ENCODE measurements around the gene S1PR5.

The S1PR5 gene

DNA sequence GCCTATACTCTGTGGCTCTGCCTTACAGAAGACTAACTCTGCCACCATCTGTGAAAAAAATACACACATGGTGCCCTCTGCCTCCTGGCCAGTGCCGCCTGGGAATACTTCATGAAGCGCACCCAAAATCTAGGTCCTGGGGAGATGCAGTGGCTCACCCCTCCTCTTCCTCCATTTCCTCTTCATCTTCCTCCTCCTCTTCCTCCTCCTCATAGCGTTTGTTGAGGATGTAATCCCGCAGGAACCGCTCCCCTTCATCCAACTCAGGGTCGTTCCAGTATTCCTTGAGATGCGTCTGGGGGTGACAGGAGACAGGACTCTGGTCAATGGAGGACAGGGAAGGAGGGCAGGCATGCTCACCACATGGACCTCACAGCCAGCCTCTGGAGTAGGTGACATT lies 42.9 kb upstream of the S1PR5 start:
- Histone ChIP-seq H3K36me3 (ENCODE audit: insufficient read depth, low read length) (peaks cover 75% of the 10 kb centered on the region), H3K27me3 (ENCODE audit: insufficient read depth, low read length, poor library complexity) (no peaks in the 10 kb centered on the region)

DNA sequence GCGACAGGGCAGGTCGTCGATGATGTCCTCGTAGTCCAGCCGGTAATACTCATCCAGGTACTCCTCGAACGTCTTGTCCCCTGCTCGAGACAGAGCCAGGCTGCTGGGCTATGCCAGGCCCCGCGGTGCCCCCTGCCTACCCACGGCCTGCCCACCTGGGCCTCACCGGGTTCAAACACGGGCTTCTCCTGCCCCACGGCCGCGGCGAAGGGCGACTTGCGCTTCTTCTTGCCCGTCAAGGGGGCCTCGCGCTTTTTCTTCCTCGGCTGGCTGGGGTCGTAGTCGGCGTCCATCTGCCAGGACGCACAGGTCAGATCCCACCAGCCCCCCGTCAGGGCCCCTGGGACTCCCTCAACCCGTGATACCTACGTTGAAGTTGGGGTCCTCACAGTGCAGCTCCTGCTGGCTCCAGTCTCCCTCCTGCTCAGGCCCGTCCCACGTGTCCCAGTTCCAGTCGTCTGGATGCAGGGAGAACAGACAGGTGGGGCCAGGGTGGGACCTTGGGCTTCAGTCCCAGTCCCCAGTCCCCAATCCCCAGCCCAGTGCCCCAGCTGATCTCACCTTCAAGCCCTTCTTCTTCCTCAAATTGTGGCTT lies 40.5 kb upstream of the S1PR5 start:
- H3K4me1 ChIP-seq (ENCODE audit: insufficient read depth, low read length), result peaks cover 55% of the 10 kb centered on the region
- no peak overlapping the region for H3K4me3 ChIP-seq (ENCODE audit: low read depth in 1 of 2, low read length in 2 of 2)
- ATAC-seq (ENCODE audit: insufficient read depth, low read depth) (no peak), DNase-seq (no peak)
- no peak overlapping the region for H3K4me2 ChIP-seq (ENCODE audit: insufficient read depth, low read length)
- no peak overlapping the region for H2AFZ ChIP-seq (ENCODE audit: low read depth, low read length)
- H3K9ac ChIP-seq (ENCODE audit: low read depth, low read length), result no peak overlapping the region
- H3K9me3 ChIP-seq (ENCODE audit: insufficient read depth, low read length, severe bottlenecking), result no peaks in the 10 kb centered on the region
- H4K20me1 ChIP-seq (ENCODE audit: insufficient read depth, low read length), result peaks cover 16% of the 10 kb centered on the region
- TF ChIP-seq EZH2 (IDR thresholded peaks at IDR 0.05; ENCODE audit: borderline replicate concordance, low read depth, low read length, severe bottlenecking), result no peak
- TF ChIP-seq, protein P1, sequence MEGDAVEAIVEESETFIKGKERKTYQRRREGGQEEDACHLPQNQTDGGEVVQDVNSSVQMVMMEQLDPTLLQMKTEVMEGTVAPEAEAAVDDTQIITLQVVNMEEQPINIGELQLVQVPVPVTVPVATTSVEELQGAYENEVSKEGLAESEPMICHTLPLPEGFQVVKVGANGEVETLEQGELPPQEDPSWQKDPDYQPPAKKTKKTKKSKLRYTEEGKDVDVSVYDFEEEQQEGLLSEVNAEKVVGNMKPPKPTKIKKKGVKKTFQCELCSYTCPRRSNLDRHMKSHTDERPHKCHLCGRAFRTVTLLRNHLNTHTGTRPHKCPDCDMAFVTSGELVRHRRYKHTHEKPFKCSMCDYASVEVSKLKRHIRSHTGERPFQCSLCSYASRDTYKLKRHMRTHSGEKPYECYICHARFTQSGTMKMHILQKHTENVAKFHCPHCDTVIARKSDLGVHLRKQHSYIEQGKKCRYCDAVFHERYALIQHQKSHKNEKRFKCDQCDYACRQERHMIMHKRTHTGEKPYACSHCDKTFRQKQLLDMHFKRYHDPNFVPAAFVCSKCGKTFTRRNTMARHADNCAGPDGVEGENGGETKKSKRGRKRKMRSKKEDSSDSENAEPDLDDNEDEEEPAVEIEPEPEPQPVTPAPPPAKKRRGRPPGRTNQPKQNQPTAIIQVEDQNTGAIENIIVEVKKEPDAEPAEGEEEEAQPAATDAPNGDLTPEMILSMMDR (IDR thresholded peaks at IDR 0.05; ENCODE audit: borderline replicate concordance, extremely low read depth, low read length, poor library complexity, severe bottlenecking), result no peak
- peak overlapping the region; percentile 15; the same call in 1 of the 2 replicates for H3K27ac ChIP-seq (ENCODE audit: low read length)
- H3K79me2 ChIP-seq (ENCODE audit: insufficient read depth, low read length), result peaks cover 19% of the 10 kb centered on the region
- peaks cover 80% of the 10 kb centered on the region for H3K36me3 ChIP-seq (ENCODE audit: insufficient read depth, low read length)
- H3K27me3 ChIP-seq (ENCODE audit: insufficient read depth, low read length, poor library complexity), result no peaks in the 10 kb centered on the region

More for the DNA sequence above, 42.9 kb upstream of the S1PR5 start:
- Histone ChIP-seq H3K4me2 (ENCODE audit: insufficient read depth, low read length) (no peak overlapping the region), H2AFZ (ENCODE audit: low read depth, low read length) (no peak overlapping the region), H3K4me3 (ENCODE audit: low read depth in 1 of 2, low read length in 2 of 2) (no peak overlapping the region), H3K27ac (ENCODE audit: low read length) (no peak overlapping the region), H3K4me1 (ENCODE audit: insufficient read depth, low read length) (peaks cover 44% of the 10 kb centered on the region), H3K9me3 (ENCODE audit: insufficient read depth, low read length, severe bottlenecking) (no peaks in the 10 kb centered on the region), H4K20me1 (ENCODE audit: insufficient read depth, low read length) (peaks cover 20% of the 10 kb centered on the region), H3K9ac (ENCODE audit: low read depth, low read length) (no peak overlapping the region), H3K79me2 (ENCODE audit: insufficient read depth, low read length) (peaks cover 38% of the 10 kb centered on the region)
- ATAC-seq (ENCODE audit: insufficient read depth, low read depth) (no peak), DNase-seq (no peak)
- TF ChIP-seq, protein P1 (IDR thresholded peaks at IDR 0.05; ENCODE audit: borderline replicate concordance, extremely low read depth, low read length, poor library complexity, severe bottlenecking), result no peak
- TF ChIP-seq EZH2 (IDR thresholded peaks at IDR 0.05; ENCODE audit: borderline replicate concordance, low read depth, low read length, severe bottlenecking), result no peak

DNA sequence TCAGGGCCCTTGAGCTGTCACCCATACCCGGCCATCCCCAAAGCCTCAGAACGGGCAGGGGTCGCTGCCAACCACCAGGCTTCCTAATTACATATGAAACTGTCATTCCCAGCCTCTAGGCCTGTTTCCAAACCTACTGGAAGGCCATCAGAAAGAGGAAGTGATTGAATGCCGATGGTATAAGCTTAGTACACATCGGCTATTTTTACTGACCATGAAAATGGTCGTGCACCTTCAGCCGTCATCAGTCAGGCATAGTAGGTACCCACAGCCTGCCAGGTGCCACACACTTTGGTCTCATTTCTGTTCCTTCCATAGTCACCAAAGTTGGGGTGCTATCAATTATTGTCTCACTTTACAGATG lies 38.3 kb upstream of the S1PR5 start:
- Histone ChIP-seq H3K9me3 (ENCODE audit: insufficient read depth, low read length, severe bottlenecking) (no peaks in the 10 kb centered on the region), H4K20me1 (ENCODE audit: insufficient read depth, low read length) (peaks cover 17% of the 10 kb centered on the region), H3K4me1 (ENCODE audit: insufficient read depth, low read length) (peaks cover 71% of the 10 kb centered on the region), H3K4me3 (ENCODE audit: low read depth in 1 of 2, low read length in 2 of 2) (no peak overlapping the region), H3K27me3 (ENCODE audit: insufficient read depth, low read length, poor library complexity) (no peaks in the 10 kb centered on the region), H2AFZ (ENCODE audit: low read depth, low read length) (no peak overlapping the region), H3K9ac (ENCODE audit: low read depth, low read length) (peak overlapping the region; percentile 49; the same call in 1 of the 2 replicates), H3K27ac (ENCODE audit: low read length) (peak overlapping the region; percentile 96), H3K36me3 (ENCODE audit: insufficient read depth, low read length) (peaks cover 78% of the 10 kb centered on the region), H3K79me2 (ENCODE audit: insufficient read depth, low read length) (peaks cover 17% of the 10 kb centered on the region), H3K4me2 (ENCODE audit: insufficient read depth, low read length) (peak overlapping the region; percentile 50)
- ATAC-seq (ENCODE audit: insufficient read depth, low read depth) (no peak), DNase-seq (no peak)
- TF ChIP-seq, protein P1 (IDR thresholded peaks at IDR 0.05; ENCODE audit: borderline replicate concordance, extremely low read depth, low read length, poor library complexity, severe bottlenecking), result no peak
